GM18498 (cell line): ENCODE data around the gene PLXDC1.

Experiments
- ATAC-seq: cut with Tn5 transposase; IDR thresholded peaks from one replicate; pipeline ENCODE4 v1.9.1; 2021; ENCODE audit warnings: mild to moderate bottlenecking, moderate library complexity; ENCODE audit not compliant: unreplicated experiment

Gene PLXDC1

DNA sequence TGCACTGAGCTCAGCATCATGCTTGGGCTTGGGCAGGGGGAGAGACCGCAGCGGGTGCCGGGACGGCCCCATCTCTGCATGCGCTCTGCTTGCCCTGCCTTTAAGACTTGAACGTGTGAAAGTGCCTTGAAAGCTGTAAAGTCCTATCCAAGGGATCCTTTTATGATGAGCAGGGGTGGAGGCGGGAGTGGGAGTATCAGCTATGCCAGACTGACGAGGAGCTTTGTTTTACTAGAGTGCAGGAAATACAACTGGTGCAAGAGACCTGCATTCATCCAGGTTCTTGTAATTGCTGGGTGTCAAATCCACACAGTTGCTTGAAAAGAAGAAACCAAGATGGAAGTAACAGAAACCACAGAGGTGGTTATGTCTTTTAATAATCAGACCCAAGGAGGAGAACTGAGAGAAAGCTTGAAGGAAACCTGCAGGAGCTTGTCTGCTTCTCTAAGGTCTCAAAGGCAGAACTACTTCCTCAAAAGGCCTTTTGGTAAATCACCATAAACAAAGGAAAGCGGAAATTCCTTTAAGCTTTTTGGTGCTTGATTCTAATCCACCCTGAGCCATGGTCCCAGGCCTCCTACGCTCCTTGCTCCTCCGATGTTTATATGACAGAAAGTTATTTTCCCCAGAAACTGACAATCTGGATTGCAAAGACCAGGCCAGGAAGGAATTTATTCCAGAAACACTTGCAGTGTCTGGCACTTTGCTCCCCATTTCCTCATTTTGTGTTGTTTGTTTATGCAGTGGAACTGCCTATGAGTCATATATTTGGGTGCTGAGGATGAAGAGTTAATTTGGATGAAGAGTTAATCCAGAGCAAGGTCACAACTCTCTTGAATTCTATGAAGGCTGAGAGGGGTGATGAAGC is 132.9 kb downstream of the PLXDC1 start:
- ATAC-seq, result no peak

DNA sequence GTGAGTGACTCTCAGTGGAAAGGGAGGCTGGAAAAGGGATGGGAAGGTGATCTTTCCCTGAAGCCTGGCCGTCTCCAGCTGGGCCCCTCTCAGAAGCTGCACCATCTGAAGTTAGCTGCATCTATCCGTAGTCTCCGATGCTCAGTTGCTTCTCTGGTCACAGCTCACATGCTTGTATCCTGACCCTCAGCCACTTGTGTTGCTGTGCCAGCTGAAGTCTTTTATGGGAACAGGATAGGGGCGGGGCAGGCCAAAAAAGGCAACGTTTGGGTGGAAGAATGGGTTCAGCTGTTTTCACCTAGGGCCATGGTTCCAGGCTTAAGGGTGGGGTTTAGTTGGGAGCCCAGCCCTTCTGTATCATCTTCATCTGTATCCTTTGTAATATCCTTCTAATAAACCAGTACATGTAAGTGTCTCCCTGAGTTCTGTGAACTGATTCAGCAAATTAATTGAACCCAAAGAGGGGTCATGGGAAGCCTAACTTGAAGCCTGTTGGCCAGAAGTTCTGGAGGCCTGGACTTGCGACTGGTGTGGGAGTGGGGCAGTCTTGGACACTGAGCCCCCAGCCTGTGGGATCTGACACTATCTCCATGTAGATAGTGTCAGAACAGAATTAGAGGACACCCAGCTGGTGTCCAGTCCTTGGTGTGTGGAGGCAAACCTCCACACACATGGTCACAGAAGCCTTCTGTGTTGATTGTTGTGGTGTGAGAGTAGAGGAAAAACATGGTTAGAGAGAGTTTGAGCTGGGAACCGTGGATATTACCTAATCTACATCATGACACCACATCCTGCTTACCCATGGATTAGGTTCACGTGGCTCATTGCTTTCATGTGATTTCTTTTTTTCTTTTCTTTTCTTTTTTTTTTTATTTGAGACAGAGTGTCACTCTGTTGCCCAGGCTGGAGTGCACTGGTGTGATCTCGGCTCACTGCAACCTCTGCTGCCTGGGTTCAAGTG is 135.0 kb downstream of the PLXDC1 start:
- no peak for ATAC-seq

DNA sequence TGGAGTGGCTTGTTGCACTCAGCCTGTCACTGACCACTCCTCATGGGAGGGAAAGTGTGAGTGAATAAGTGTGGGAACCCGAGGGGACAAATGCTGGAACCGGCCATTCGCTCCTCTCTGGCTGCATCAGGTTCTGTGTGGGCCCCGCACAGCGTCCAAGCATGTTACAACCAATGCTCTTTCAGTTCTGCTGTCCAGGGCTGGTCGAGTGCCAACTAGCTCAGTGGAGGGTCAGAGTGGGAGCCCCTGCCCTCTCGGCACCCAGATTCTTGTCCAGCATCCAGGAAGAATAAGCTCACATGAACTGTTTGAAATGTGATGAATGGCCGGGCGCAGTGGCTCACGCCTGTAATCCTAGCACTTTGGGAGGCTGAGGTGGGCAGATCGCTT is 135.9 kb downstream of the PLXDC1 start:
- no peak for ATAC-seq

DNA sequence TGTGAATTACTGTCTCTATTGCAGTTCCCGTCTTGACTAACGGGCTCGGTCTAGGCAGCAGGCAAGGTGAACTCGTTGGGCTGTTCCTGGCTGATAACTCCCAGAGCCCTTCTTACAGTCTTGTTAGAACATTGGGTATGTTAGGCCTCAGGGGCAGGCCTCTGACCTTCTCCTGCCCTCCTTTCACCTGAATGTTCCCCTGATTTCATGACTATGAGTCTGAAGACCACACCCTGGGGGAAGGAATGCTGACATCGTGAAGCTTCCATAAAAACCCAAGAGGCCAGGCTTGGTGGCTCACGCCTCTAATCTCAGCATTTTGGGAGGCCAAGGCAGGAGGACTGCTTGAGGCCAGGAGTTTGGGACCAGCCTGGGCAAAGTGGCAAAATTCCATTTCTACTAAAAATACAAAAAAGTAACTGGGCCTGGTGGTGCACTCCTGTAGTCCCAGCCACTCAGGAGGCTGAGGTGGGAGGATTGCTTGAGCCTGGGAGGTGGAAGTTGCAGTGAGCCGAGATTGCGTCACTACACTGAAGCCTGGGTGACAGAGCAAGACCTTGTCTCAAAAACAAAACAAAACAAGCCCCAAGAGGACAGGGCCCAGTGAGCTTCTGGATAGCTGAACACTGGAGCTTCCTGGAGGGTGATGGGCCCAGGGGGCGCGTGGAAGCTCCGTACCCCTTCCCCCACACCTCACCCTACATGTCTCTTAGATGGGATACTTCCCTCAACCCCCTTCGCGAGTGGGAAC is 136.5 kb downstream of the PLXDC1 start:
- no peak for ATAC-seq

DNA sequence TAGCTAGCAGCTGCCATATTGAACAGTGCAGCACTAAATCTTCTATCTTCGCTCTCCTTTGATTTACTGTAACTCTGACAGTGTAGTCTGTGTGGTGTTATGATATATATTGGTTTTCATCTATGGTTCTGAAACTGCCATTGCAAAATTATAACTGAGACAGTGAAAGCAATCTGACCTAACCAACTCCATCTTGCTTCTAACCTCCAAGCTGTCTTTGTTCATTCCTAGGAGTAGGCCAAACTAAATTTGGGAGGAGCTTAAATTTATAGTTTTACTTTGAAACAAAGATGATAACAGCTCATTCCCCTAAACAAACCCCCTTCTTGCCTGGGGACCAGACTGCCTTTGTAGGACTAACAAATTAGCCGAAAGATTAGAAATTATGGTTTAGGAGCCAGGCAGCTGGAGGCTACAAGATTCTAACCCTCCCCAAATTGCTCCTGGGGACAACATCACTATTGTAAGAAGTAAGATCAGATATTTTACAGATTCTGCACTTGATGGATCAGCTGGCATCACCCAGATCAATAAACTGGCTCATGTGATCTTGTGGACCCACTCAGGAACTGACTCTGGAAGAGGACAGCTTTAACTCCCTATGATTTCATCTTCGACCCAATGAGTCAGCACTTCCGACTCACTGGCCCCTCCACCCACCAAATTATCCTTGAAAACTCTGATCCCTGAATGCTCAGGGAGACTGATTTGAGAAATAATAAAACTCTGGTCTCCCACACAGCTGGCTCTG is 137.2 kb downstream of the PLXDC1 start:
- no peak for ATAC-seq
